Astrocyte of the cerebellum (primary cell): ENCODE measurements around the gene KSR2.

ENCODE experiments used
- DNase-seq: peaks from one replicate; pipeline ENCODE4 v3.0.0-alpha.2; 2011; ENCODE audit warnings: low read depth
- H3K4me3 ChIP-seq: 2 replicates; pipeline ENCODE4 v1.5.1; 2011; ENCODE audit warnings: mild to moderate bottlenecking, low read depth, low read length, moderate library complexity
- in situ Hi-C: cut with HindIII; loops from 2 replicates; pipeline ENCODE4 v1.10.0; 2017; ENCODE audit warnings: low sequenced_read_pairs
- TF ChIP-seq, protein P1 (sequence below): IDR thresholded peaks from 2 replicates; pipeline ENCODE4 v1.5.1; 2012; ENCODE audit warnings: low read length, low read depth, moderate library complexity, mild to moderate bottlenecking; ENCODE audit errors: missing control alignments

KSR2 gene

DNA sequence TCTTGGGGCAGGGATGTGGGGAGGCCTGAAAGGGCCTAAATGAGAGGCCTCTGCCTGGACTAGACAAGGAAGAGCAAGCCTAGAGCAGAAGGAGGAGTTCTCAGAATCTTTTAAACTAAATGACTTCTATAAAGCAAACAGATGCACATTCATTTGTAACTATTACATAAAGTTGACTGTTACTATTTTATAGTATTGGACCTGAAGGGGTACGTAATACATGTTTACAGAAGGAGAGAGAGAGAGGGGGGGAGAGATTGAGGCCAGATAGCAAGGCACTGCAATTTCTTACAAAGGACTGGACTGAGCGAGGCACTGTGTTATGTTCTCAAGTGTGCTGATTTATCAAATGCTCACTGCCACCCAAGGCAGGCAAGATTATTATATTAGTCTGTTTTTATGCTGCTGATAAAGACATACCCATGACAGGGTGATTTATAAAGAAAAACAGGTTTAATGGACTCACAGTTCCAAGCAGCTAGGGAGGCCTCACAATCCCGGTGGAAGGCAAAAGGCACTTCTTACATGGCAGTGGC is 391.6 kb downstream of the KSR2 start:
- in situ Hi-C loops: loop anchor here (10.0 kb wide), 1 partner anchor 342 kb away; no protein-coding TSS in a partner anchor
- no peak for DNase-seq
- H3K4me3 ChIP-seq: no peak overlapping the region
- TF ChIP-seq, protein P1, sequence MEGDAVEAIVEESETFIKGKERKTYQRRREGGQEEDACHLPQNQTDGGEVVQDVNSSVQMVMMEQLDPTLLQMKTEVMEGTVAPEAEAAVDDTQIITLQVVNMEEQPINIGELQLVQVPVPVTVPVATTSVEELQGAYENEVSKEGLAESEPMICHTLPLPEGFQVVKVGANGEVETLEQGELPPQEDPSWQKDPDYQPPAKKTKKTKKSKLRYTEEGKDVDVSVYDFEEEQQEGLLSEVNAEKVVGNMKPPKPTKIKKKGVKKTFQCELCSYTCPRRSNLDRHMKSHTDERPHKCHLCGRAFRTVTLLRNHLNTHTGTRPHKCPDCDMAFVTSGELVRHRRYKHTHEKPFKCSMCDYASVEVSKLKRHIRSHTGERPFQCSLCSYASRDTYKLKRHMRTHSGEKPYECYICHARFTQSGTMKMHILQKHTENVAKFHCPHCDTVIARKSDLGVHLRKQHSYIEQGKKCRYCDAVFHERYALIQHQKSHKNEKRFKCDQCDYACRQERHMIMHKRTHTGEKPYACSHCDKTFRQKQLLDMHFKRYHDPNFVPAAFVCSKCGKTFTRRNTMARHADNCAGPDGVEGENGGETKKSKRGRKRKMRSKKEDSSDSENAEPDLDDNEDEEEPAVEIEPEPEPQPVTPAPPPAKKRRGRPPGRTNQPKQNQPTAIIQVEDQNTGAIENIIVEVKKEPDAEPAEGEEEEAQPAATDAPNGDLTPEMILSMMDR: no peak

DNA sequence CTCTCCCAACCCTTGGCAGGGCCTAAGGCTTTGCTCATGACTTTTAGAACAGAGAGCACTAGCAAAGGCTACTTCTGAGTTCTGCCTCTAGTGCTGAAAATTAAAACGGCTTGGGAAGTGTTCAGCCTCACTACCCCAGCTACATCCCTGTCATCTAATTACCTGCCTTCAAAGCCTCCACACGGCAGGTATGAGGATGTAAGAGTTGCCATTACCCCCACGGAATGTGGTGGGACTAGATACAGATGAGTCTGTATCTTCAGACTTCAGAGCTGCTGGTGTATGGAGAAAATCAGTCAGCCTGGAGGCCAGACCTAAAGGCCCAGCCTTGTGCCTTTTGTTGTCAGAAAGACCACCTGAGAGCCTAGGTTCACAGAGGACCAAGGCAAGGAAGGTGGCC is 392.7 kb downstream of the KSR2 start:
- H3K4me3 ChIP-seq: no peak overlapping the region
- in situ Hi-C loops: loop anchor here (10.0 kb wide), 1 partner anchor 341 kb away; no protein-coding TSS in a partner anchor
- TF ChIP-seq, protein P1: no peak
- DNase-seq: no peak

DNA sequence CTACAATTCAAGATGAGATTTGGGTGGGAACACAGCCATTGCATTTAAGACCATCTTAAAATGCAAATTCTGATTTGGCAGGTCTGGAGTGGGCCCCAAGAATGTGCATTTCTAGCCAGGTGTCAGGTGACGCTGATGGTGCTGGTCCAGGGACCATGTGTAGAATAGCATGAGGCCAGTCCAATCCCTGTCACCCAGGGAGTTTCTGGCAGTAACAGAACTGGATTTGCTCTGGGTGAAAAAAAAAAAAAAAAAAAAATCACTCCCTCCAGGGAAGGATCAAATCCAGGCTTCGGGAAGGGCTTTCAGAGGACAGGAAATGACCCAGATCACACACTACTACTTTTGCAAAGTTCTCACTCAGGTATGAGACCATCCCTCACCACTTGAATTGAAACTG is 394.1 kb downstream of the KSR2 start:
- in situ Hi-C loops: loop anchor here (10.0 kb wide), 1 partner anchor 340 kb away; no protein-coding TSS in a partner anchor
- H3K4me3 ChIP-seq: no peak overlapping the region
- DNase-seq: no peak
- TF ChIP-seq, protein P1: no peak

- DNase-seq: no peak
- H3K4me3 ChIP-seq: no peak overlapping the region
- TF ChIP-seq, protein P1: no peak
- in situ Hi-C loops: loop anchor here (10.0 kb wide), 1 partner anchor 338 kb away; no protein-coding TSS in a partner anchor
These were observed 396.0 kb downstream of the KSR2 start for GRCh38 chr12:117572755-117573154.

DNA sequence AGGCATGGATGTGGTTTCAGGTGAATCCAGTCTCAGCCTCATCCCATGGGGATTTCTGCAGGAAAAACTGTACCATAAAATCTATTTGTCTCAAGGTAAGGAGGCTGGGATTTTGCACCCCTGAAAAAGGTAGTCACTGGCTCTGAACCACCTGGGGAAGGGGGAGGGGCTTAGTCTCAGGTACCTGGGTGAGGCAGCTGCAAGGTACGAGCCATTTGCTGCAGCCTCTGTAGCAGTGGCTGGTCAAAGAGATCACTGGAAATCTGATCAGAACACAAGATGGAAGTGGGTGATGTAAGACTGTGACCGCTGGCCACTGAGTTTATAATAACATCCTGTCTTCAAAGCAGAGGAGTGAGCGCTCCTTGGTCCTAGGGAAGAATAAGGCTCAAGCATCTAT is 397.5 kb downstream of the KSR2 start:
- TF ChIP-seq, protein P1: no peak
- no peak for DNase-seq
- H3K4me3 ChIP-seq: no peak overlapping the region
- in situ Hi-C loops: loop anchor here (10.0 kb wide), 1 partner anchor 337 kb away; no protein-coding TSS in a partner anchor

DNA sequence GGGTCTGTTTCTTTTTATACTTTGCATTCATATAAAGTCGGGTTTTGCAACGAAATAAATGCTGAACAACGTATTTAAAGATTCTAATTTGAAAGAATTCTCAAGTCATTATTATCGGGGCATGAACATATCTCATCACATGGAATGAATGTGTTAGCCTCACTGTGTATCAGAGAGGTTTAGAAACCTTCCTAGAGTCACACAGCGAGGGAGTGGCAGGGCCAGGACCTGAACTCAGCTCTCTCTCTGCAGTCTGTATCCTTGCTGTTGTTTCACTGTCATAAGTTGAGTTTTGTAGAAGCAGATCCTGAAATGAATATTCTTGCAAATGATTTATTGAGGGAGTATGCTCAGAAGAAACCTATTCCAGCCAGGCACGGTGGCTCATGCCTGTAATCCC is 398.2 kb downstream of the KSR2 start:
- in situ Hi-C loops: loop anchor here (10.0 kb wide), 1 partner anchor 336 kb away; no protein-coding TSS in a partner anchor

More for the DNA sequence above, 398.2 kb downstream of the KSR2 start:
- no peak for DNase-seq
- no peak overlapping the region for H3K4me3 ChIP-seq
- TF ChIP-seq, protein P1: no peak
